Peyer's patch (tissue), 4 donors: ENCODE measurements around the gene ZNF580.

ENCODE experiments used
- CTCF ChIP-seq, 6 experiments: fragments of 450-650 bp in 4 of 6; fragments of 200-600 bp in 2 of 6; sonication (generic) in 1 of 6; IDR thresholded peaks; one replicate each; pipeline ENCODE4 v1.5.1; 2017 to 2019; ENCODE audit warnings: antibody characterized with exemption in 6 of 6, mild to moderate bottlenecking in 3 of 6, moderate library complexity in 1 of 6
- POLR2A ChIP-seq, 2 donors: fragments of 450-650 bp; IDR thresholded peaks; one replicate each; pipeline ENCODE4 v1.5.1; 2017; ENCODE audit warnings: antibody characterized with exemption in 2 of 2, mild to moderate bottlenecking in 2 of 2, moderate library complexity in 2 of 2

GRCh38 chr19:55647732-55648584, 7.2 kb downstream of the ZNF580 start, which contains the start of gene CCDC106:
- TF ChIP-seq POLR2A (IDR thresholded peaks at IDR 0.05): no peak
- no peak for TF ChIP-seq CTCF (IDR thresholded peaks at IDR 0.05)
